GM21825 (cell line): ENCODE data around the gene RNU1-2.
"Not testable (repeated sequence)": the region's sequence is repeated elsewhere in the genome, so short reads cannot be mapped to it uniquely, and the experiment has no call there.

Source experiments
- ATAC-seq: cut with Tn5 transposase; IDR thresholded peaks from one replicate; pipeline ENCODE4 v1.9.1; 2021; ENCODE audit warnings: mild to moderate bottlenecking, moderate library complexity; ENCODE audit not compliant: unreplicated experiment

Gene RNU1-2

DNA sequence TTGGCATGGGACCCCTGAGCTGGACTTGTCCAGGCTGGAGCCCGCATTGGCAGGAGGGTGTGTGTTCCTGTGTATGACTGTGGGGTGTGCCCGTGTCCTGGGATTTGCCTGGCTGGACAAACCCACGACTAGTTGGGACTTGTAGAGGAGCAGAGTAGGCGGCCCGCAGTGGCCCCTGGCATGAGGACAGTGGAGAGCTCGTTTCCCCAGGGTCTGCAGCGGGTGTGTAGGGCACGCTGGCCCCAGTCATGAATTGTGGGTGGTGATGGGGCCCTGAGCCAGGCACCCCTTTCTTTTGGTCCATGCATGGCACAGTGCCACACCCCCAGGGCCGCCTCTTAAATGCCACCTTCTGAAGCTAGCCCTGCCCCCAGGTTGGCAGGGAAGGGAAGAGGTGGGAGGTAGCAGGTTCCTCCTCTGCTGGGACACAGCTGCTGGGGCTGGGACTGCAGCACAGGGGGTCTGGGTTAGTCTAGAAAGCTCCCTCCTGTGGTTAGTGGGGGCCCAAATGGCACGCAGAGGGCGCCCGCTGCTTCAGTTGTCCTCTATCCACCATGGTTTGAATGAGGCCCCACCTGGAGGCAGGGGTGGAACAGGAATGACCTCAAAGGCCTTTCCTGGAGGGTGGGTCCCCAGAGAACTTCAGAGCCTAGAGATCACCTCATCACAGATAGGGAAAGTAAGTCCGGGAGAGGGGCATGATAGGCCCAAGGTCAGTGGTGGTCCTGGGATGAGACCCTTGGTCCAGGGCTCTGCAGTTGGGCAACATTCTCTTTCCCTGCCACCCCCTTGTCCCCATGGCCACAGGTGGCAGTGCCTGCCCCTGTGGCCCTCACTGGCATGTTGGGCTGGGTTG lies 30.1 kb downstream of the RNU1-2 start:
- ATAC-seq: no peak

DNA sequence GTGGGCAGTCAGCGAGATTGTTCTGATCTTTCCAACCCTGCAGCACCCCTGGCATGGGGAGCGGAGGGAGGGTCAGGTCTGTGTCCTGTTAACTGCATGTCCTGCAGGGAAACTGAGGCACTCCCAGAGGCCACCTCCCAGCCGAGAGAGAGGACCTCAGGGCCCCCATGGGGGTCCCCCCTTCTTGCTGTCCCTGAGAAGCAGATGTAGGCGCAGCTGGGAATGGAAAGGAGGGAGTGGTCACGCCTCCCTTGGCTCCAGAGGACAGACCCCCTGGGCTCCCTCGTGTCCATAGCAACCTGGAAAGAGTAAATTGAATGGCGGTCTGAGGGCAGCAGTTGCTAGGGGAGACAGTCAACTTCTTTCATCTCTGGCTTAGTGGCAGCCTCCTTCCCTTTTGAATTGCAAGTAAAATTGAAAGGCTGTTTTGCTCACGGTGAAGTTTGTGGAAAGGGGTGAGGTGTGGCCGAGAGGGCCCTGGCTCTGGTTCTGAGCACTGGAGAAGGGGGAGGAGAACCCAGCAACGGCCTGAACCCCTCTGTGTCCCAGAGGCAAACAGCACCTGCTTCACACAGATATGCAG lies 30.8 kb downstream of the RNU1-2 start:
- no peak for ATAC-seq

DNA sequence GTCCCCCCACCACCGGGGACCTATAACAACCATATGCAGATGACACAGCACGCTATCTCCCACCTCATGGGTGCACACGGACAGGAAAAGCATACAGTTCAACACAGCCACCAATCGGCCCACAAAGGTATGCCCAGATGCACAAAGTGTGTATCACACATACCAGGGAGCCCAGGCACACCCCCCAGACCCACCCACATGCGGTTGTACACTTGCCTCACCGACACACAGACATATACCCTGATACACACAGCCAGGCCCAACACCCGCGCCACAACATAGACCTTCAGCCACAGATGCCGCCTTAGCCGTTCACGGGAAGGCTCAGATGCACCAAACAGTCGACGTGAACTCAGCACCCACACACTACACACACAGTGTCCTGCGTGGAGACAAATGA lies 31.5 kb downstream of the RNU1-2 start:
- ATAC-seq: no peak

DNA sequence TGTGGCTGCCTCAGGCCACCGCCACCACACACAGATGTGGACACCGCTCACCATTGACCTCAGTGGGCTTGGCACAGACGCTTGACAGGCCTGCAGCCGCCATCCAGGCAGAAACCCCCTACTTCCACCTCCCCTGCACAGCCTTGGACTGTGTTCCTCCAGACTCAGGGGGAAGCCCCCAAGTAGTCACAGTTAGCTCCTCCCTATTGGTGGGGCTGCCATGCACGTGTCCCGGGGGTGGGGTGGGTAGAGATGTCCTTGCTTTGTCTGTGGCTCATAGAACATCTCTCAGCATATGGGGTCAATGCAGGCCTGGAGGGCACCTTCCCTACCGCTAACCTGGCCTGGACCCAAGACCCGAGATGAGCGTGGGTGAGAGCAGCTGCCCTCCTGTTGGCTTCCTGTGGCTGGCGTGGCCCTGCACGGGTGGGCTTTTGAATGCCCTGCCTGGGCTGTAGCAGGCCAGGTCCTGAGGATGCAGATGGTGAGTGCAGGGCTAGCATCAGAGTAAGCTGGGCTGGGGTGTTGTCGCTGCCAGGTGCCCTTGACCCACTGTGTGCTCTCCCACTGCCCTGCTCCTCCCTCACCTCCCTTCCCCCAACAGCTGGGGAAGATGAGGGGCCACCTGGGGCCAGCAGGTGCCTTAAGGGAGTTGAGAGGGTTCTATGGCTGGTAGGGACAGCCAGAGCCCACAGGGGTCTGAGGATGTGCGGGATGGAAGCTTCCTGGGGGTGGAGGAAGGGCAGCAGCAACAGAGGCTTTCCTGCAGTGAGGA lies 32.1 kb downstream of the RNU1-2 start:
- no peak for ATAC-seq

DNA sequence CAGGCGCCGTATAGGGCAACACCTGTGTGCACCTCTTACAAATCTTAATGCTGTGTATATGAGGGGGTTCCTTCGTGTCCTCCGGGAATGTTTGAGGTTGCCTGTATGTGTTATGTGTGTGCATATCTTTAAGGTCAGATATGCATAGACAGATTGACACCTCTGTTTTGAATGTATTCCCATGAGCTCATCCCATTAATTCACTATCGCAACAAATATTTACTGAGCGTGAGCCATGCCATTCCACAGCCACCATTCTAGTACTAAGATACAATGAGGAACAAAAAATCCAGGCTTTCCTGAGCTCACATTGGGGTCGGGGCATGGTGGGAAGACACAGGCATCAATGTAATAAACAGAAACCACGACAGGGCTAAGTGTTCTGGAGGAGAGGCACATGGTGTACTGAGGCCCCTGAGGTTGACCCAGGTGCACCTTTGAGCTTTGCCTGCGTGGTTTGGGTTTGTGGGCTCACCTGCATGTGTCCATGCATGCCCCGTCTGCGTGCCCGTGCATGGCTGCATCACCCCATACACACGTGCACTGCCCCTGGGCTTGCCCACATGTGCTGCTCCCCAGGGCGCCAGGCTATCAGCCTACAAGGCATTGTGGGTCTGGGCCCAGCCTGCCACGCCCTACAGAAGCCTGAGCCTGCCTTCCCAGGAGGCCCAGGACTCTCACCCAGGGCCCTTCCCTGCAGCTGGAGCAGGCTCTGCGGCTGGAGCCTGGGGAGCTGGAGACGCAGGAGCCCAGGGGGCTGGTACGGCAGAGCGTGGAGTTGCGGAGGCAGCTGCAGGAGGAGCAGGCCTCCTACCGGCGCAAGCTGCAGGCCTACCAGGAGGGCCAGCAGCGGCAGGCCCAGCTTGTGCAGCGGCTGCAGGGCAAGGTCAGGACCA lies 33.6 kb downstream of the RNU1-2 start:
- not testable (repeated sequence) for ATAC-seq

DNA sequence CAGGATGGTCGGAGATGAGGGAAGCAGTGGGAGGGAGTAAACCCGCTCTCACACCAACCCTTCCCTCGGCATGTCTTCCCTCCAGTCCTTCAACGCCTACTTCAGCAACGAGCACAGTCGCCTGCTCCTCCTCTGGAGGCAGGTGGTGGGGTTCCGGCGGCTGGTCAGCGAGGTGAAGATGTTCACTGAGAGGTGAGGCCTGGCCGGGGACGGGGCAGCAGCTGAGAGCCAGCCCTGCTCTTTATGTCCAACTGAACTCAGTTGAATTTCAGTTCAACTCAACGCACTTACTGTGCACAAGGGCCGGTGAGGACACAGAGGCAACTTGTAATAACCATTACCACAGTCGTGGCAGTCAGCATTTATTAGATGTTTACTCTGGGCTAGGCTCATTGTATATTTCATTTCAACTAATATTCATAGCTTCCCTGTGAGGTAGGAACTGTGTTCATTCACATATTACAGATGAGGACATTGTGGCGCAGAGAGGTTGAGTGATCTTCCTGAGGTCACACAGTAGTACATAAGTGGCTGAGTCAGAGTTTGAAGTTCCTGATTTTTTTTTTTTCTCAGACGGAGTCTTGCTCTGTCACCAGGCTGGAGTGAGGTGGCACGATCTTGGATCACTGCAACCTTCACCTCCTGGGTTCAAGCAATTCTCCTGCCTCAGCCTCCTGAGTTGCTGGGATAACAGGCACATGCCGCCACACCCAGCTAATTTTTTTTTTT lies 35.6 kb downstream of the RNU1-2 start:
- not testable (repeated sequence) for ATAC-seq

DNA sequence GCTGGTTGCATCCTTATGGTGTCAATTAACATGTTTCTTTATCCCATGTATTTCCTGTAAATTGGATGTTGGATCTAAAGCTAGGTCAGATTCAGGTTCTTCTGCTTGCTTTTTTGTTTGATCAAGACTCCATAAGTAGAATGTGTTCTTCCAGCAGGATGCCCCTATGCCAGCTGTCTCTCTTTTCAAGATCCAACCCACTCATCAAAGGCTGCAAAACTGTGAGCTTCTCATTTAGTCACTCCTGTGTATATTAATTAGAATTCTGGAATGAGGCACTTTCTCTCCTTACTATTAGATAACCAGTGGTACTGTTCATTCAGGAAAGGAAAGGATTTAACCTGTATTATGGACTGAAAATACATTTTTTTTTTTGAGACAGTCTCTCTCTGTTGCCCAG lies 38.2 kb downstream of the RNU1-2 start:
- ATAC-seq: not testable (repeated sequence)

DNA sequence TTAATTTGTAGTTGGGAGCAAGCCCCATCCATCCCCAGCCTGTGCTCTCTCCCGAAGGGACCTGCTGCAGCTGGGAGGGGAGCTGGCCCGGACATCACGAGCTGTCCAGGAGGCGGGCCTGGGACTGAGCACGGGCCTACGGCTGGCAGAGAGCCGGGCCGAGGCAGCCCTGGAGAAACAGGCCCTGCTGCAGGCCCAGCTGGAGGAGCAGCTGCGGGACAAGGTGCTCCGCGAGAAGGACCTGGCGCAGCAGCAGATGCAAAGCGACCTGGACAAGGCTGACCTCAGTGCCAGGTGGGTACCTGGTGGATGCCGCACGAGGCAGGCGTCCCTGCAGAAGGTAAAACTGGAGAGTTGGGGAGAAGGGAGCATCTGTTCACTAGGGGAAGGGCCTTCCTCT lies 40.8 kb downstream of the RNU1-2 start:
- not testable (repeated sequence) for ATAC-seq

DNA sequence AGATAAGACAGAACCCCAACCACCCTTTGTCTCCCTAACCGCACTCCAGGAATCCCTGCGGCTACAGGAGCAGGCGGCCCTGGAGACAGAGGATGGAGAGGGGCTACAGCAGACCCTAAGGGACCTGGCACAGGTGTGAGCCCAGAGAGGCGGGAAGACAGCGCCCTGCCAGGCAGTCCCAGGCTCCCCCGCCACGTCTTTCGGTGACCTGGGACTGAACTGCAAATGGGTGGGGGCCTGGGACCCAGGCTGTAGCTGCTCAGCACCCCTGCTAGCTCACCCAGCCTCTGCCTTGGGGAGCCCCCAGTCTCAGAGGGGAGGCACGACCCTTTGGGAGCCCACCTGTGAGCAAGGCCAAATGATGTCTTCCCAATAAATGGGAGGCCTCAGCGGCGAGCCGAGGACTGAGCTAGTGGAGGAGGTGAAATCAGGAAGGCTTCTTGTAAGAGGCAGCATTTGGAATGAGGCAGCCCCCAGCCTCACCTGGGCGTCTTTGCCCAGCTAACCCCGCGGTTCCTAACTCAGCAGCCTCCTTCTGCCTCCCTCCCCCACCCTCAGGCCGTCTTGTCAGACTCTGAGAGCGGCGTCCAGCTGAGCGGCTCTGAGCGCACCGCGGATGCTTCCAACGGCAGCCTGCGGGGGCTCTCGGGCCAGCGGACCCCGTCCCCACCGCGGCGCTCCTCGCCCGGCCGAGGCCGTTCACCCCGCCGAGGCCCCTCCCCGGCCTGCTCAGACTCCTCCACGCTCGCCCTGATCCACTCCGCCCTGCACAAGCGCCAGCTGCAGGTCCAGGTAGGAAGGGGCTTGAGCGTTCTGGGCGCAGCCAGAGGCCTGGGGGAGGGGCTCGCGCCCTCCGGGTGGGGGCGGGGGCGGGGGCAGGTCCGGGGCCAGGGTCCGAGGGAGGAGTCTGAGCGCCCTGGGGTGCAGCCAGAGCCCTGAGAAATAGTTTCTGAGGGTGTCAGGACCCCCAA lies 42.9 kb downstream of the RNU1-2 start:
- no peak for ATAC-seq

DNA sequence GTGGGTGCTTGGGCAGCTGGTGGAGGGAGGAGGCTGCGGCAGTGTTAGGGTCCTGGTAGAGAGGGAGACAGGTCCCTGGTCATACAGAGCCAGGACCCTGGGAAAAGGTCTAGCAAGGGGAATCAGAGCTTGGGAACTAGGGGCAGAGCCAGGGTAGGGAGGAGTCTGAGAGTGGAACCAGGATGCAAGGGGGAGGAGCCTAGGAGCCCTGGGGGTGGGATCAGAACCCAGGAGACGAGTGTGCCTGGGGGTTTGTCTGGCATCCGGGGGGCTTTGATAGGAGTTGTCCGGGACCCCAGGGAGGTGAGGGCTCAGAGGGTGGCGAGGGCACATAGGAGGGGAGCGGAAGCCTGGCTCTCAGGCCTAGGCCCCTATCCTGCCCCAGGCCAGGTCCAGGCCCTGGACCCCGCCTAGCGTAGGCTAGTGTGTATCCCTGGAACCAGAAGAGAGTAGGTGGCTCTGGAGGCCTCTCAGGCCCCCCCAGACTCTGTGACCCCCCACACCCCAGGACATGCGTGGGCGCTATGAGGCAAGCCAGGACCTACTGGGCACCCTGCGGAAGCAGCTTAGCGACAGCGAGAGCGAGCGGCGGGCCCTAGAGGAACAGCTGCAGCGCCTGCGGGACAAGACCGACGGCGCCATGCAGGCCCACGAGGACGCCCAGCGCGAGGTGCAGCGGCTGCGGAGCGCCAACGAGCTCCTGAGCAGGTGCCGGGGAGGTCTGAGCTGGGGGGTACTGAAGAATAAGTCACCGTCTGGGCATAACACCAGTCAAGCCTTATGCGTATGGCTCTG lies 43.8 kb downstream of the RNU1-2 start:
- ATAC-seq: not testable (repeated sequence)

DNA sequence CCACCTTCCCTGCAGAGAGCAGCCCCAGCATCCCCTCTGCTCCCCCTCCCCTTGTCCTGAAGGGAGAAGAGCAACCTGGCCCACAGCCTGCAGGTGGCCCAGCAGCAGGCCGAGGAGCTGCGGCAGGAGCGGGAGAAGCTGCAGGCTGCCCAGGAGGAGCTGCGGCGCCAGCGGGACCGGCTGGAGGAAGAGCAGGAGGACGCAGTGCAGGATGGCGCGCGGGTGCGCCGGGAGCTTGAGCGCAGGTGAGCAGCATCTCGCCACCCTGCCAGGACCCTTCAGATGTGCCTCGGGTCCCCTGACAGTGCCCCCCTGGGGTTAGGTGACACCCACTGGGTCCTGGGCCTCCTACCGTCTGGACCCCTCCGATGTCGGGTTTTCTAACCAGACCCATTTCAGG lies 48.3 kb downstream of the RNU1-2 start:
- ATAC-seq: no peak

DNA sequence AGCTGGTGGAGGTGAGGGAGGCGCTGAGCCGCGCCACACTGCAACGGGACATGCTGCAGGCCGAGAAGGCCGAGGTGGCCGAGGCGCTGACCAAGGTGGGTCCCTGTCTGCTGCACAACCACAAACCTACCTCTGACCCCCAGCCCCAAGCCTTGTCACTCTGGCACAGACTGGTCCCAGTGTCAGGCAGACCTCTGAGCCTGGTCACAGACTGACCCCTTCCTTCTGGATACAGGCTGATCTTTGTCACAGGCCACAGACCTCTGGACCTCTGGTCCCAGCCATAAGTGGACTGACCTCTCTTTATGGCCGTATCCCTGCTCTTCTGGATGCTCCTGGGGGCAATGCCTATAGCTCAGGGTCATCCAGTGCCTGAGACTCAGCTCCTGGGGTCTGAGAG lies 49.7 kb downstream of the RNU1-2 start:
- ATAC-seq: not testable (repeated sequence)
